GM18505 (cell line): ENCODE results near the gene SELENOW.
"Not testable (repeated sequence)": the region's sequence is repeated elsewhere in the genome, so short reads cannot be mapped to it uniquely, and the experiment has no call there.

Experiments
- ATAC-seq: cut with Tn5 transposase; IDR thresholded peaks from one replicate; pipeline ENCODE4 v1.9.1; 2021; ENCODE audit not compliant: unreplicated experiment
- POLR2A ChIP-seq: IDR thresholded peaks from 4 replicates; pipeline ENCODE4 v1.6.1; 2011; ENCODE audit warnings: borderline replicate concordance; ENCODE audit not compliant: insufficient read depth, insufficient read length; ENCODE audit errors: extremely low read depth

The SELENOW gene

DNA sequence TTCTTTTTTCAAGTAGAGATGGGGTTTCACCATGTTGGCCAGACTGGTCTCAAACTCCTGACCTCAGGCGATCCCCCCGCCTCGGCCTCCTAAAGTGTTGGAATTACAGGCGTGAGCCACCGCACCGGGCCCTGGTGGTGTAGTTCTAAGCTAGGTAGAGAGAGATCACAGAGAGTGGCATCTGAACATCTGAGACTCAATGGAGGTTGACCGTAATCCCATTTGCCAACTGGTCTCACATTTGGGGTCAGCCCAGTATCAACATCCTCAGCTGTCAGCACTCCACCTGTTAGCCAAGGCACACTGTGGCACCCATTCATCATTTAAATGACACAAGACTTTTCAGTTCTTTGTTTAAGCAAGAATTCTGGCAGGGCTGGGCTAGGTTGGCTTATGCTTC, 8.1 kb downstream of the SELENOW start:
- ATAC-seq, result no peak
- no peak for TF ChIP-seq POLR2A

DNA sequence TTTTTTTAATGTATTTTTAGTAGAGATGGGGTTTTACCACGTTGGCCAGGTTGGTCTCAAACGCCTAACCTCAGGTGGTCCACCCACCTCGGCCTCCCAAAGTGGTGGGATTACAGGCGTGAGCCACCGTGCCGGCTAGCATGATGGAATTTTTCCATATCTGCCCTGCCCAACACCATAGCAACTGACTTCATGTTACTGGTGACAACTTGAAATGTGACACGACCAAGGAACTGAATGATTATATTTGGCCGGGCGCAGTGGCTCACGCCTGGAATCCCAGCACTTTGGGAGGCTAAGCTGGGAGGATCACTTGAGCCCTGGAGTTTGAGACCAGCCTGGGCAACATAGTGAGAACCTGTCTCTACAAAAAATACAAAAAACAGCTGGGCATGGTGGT, 8.8 kb downstream of the SELENOW start:
- not testable (repeated sequence) for ATAC-seq

DNA sequence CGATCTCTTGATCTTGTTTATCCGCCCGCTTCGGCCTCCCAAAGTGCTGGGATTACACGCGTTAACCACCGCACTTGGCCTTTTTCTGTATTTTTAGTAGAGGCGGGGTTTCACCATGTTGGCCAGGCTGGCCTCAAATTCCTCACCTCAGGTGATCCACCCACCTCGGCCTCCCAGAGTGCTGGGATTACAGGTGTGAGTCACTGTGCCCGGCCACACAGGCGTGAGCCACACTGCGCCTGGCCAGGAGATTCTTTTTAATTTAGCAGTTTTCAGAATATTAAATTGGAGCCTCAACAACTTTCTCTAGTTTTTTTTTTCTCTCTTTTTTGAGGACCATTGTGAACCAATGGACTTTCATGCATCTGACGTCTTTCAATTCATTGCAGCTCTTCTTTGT, 11.3 kb downstream of the SELENOW start:
- not testable (repeated sequence) for ATAC-seq

DNA sequence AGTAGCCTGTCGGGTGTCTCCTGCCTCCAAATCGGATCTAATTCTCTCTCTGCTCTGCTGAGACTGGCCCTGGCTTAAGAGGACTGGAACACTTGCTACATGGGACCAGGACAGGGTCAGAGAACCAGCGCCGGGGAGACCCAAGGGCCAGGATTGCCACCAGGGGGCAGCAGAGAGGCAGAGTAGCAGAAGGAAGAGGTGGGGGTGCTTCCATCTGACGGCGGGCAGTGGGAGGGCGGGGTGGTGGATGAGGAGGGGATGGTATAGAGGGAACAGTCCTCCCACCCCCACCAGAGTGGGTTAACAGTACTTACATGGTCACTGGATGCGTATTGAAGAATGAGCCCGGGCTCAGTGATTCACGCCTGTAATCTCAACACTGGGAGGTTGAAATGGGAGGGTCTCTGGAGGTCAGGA, 11.9 kb downstream of the SELENOW start:
- no peak for TF ChIP-seq POLR2A
- no peak for ATAC-seq

DNA sequence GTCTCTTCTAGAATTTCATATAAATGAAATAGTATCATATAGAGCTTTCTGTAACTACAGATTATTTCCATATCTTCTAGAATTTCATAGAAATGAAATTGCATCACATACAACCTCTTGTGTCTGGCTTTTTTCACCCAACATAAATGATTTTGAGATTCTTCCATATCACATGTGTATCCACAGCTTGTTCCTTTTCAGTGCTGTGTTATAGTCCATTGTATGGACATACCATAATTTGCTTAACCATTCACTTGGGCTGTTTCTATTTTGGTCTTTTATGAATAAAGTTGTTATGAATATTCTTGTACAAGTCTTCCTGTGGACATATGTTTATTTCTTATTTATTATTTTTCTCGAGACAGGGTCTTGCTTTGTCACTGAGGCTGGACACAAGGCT, 14.1 kb downstream of the SELENOW start:
- no peak for TF ChIP-seq POLR2A
- no peak for ATAC-seq

DNA sequence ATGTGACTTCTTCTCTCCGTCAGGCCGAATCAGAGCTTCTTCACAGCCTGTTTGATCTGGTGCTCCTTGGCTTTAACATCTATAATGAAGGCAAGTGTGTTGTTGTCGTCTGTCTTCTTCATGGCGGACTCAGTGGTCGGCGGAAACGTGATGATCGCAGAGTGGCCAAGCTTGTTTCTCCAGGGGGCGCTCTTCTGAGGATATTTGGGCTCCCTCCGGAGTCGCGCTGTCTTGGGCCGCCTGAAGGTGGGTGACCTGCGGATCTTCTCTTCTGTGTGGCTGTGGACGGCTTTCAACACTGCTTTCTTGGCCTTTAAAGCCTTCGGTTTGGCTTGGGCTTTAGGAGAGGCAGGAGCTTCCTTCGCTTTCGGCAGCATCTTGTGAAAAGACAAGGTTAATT, 16.0 kb downstream of the SELENOW start:
- TF ChIP-seq POLR2A, result no peak

DNA sequence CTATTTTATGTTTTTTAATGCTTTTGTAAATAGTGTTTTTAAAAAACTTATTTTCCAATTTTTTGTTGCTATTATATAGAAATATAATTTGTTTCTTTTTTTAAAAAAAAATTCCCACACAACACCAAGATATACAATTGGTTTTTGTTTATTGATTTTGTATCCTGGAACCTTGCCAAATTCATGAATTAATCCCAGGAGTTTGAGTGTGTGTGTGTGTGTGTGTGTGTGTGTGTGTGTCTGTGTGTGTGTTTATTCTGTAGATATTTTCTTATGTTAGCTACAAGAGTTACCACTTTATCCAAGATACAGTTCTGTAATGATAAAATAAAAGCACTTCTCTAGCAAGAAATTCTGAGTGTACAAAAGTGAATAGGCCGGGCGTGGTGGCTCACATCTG, 18.3 kb downstream of the SELENOW start:
- TF ChIP-seq POLR2A, result no peak
- no peak for ATAC-seq

More for the DNA sequence above, 16.0 kb downstream of the SELENOW start:
- no peak for ATAC-seq

DNA sequence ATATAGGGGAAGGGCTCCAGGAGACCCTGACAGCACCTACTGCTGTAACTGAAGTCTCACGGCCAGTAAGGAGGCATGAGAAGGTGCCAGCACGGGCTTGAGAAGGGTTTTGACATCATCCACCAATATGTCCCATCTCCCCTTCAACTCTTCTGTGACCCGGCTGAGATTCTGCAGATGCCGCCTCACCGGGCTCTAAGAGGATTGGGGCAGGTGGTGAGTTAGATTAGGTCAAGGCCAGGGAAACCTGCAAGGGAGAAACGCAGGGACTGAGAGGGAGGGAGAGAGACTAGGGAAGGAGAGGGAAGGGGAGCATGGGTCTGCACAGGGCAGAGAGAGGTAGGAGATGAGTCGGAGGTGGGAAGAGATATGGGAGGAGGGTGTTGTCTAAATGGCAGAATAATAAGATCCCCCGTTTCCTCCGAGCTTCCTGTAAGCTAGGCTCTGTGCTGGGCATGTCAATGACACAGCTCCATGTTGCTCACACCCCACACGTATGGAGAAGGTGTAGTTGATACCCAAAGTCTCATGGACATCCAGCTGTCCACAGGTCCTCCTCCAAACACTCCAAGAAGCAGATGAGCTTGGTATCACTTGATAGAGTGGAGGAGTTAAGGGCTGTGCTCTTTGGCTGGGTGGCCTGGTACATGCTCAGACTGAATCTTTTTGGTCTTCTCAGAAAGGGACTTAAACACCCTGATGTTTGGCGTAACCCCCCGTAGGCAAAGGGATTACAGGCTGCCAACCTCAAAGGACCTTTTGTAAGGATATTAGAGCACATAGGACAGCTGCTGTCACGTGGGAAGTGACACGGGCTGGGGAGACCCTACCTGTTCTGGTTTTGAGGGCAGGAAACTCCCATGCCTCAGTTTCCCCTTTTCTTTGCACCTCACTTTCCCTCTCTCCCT, 19.7 kb downstream of the SELENOW start:
- TF ChIP-seq POLR2A, result no peak
- no peak for ATAC-seq

DNA sequence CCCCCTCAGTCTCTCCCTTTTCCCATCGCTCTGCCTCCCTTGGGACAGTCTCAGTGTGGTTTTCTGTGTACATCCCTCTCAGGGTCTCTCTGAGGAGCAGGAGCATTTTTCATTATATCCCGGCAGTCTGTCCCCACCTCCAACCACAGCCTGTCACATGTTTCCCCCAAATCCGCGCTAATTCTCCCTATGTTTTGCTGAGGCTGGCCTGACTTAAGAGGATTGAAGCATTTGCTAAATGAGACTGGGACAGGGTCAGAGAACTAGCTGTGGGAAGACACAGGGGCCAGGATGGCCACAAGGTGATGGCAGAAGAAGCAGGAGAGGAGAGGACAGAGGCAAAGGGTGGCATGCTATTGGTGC, 20.4 kb downstream of the SELENOW start:
- no peak for ATAC-seq
- TF ChIP-seq POLR2A, result no peak

DNA sequence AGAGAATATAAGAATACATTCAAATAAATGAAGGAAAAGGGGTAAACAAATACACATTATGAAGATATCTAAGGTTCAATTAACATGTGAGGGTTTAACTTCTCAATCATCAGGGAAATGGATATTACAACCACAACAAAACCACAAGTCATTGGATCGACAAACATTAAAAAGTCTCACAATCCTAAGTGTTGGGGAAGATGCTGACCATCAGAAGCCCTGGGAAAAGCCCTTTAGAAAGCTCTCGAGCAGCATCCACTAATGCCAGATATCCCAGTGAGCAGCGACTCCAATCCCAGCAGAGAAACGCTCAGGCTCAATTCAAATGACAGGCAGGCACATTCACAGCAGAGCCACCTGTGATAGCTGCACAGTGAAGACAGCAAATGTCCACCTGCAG, 22.8 kb downstream of the SELENOW start:
- no peak for TF ChIP-seq POLR2A
- ATAC-seq, result no peak

DNA sequence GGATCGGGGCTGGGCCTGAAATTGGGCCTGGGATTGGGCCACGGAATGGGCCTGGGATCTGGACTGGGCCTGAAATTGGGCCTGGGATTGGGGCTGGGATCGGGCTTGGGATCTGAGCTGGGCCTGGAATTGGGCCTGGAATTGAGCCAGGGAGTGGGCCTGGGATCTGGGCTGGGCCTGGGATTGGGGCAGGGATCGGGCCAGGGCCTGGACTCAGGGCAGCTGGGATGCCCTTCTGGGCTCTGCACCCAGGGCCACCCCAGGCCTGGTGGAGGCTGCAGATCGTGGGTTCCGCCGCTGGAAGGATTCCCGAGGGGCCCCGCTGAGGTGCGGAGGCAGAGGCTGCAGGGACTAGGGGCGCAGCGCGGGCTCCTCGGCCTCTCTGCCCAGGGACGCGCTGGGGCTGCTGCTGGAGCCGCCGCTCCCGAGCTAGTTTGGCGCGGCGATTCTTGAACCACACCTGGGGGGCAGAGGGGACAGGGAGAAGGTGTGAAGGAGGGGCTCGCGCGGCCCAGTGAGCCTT, 24.1 kb downstream of the SELENOW start:
- ATAC-seq, result no peak
- no peak for TF ChIP-seq POLR2A

DNA sequence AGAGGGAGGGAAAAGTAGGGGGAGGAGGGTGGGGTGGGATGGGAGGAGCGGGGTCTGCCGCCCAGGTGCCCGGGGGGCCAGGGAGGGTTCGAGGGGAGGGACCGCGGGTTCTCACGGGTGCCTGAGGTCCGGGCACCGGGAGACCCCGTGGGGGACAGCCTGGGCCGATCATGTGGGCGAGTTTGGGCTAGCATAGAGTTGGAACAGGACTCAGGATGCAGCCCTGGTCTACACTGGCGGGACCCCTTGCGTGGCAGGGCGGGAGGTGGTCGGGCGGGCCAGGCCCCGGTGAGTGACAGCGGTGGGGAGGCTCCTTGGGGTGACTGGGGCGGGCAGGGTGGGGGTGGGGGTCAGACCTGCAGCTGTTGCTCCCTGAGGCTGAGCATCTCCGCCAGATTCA, 24.6 kb downstream of the SELENOW start:
- ATAC-seq, result not testable (repeated sequence)

DNA sequence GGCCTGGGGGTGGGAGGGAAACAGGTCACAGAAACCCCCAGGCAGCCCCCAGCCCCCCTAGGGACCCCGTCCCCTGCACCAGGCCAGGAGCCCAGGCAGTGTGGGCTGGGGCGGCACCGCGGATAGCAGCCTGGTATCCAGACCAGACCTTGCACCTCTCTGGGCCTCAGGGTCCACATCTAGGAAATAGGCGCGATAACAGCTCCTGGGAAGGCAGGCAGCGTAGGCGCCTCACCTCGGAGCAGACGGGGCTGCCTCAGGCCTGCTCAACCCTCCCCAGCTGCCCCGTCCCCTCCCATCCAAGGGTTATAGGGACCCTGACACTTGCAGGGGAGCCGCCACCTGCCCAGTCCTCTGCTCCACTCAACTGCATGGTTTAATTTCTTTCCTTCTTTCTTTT, 25.2 kb downstream of the SELENOW start:
- not testable (repeated sequence) for ATAC-seq

DNA sequence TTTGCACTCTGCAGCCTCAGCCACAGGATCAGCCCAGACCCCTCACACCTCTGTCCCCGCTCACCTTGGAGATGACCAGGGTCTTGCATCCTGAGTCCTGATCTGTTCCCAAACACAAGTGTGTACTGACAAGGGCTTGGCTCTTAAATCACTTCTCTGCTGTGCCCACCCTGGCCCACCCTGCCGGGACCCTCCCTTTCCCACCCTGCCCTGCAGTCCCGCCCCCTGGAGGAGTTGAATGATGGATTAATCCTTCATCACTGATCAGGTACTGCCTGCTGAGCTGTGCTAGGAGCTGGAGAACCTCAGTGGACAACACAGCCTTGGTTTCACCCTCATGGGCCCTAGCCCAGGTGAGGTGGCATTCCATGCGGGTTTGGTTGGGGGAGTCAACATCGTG, 25.9 kb downstream of the SELENOW start, which contains the start of gene TPRX1:
TPRX1 (minus strand) TSS at position 101 of the 400 bp plus-strand sequence; CDS start at position 89, 12 bp downstream.
- not testable (repeated sequence) for ATAC-seq

DNA sequence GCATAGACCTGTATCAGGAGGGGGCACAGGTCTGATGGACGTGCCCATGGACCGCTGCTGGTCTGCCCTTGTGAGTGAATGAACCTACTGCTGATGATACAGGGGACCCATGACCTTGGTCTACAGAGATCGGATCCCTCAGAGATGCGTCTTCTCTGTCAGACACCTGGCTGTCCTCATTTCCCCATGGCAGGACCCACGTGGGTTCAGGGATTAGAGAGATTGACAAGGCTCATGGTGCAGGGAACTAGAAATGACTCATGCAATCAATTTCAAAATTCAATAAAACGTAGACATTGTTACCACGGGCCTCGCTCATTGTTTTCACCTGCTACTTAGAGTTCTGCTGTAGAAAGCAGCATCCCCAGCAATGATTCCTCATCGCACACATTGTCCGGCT, 26.8 kb downstream of the SELENOW start:
- ATAC-seq, result no peak

More for the DNA sequence above, 26.8 kb downstream of the SELENOW start:
- no peak for TF ChIP-seq POLR2A
